GM21360 (cell line): ENCODE data around the gene TMSB10.
"Not testable (repeated sequence)": the region's sequence is repeated elsewhere in the genome, so short reads cannot be mapped to it uniquely, and the experiment has no call there.

Experiments
- ATAC-seq: cut with Tn5 transposase; IDR thresholded peaks from one replicate; pipeline ENCODE4 v1.9.1; 2021; ENCODE audit warnings: mild to moderate bottlenecking, moderate library complexity; ENCODE audit not compliant: unreplicated experiment

The TMSB10 gene

DNA sequence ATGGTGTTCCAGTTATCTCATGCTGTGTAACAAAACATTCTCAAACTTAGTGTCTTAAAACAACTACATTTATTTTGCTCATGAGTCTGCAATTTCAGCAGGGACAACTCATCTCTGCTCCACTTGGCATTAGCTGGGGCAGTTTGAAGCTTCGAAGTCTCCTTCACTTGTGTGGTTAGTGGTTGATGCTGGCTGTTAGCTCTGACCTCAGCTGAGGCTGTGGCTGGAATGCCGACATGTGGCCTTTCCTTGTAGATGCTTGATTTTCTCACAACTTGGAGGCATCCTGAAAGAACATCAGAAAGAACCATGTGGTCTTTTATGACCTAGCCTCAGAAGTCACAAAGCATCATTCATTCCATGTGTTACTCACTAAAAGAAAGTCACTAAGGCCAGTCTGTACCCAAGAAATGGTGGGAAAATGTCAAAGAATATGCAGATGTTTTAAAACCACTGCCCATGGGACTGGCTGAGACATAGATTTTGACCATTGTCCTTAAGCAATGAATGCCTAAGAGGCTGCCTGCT is 3.8 kb upstream of the TMSB10 start:
- ATAC-seq = no peak

DNA sequence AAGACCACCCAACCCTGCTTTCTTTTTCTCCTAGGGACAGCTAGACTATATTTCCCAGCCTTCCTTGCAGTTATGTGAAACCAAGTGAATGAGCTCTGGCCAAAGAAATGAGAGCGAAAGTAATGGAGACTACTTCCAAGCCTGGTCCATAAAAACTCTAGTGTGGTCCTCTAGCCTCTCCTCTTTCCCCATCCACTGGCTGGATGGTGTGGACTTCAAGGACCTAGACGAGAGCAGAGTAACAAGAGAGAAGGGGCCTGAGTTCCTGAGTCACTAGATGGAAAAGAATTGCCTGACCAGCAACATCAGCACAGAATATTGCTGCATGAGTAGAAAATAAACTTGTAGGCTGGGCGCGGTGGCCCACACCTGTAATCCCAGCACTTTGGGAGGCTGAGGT is 2.9 kb upstream of the TMSB10 start:
- no peak for ATAC-seq

DNA sequence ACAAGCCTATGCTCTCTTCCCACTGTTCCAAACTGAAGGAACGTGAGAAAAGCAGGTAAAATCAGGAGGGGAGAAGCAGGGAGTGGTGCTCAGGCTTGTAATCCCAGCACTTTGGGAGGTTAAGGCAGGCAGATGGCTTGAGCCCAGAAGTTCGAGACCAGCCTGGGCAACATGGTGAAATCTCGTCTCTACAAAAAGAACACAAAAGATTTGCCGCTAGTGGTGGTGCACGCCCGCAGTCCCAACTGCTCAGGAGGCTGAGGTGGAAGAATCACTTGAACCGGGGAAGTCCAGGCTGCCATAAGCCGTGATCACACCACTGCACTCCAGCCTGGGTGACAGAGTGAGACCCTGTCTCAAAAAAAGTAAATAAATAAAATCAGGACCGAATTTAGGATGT is 1.3 kb upstream of the TMSB10 start:
- ATAC-seq = no peak

DNA sequence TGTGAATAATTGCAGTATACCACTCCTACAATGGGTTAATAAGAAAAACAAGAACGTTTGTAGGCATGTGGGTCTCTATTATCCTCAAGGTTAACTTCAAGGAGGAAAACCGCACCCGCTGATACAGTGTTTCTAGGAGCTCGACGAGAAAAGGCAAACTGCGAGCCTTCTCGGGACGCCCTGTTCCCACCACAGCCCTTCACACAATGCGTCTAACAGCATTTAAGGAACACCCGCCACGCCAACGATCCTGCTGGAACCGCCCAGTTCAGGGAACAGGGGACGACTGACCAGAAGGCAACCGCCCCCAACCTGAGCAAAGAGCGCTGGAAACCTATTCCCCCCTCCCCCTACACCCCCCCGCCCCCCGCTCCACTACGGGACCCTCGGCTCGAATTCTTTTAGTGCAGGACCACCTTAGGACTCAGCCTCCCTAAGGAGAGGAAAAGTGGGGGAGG is 710 bp upstream of the TMSB10 start:
- ATAC-seq = no peak

DNA sequence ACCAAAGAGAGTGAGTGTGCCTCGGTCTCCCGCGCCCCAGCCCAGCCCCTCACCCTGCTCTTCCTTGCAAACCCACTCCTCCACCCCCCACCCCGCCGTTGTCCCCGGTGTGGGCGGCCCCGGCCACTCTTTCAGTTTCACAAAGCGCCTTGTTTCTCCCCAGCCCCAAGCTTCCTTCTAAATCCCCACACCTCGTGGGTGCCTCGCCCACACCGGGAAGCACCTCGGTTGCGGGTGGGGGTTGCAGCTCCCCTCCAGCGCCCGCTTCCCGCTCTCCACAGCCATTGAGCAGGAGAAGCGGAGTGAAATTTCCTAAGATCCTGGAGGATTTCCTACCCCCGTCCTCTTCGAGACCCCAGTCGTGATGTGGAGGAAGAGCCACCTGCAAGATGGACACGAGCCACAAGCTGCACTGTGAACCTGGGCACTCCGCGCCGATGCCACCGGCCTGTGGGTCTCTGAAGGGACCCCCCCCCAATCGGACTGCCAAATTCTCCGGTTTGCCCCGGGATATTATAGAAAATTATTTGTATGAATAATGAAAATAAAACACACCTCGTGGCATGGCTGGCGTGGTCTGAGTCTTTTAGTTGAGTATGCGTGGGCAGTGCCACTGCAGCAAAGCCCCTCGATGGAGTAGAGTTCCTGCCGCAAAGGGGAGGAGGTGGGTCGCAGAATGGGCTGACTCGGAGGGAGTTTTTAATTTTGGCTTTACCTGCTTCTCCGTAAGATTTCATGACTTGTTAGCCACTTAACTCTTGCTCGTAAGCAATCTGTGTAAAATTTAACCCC is 848 bp downstream of the TMSB10 start:
- ATAC-seq = peak; percentile 22

DNA sequence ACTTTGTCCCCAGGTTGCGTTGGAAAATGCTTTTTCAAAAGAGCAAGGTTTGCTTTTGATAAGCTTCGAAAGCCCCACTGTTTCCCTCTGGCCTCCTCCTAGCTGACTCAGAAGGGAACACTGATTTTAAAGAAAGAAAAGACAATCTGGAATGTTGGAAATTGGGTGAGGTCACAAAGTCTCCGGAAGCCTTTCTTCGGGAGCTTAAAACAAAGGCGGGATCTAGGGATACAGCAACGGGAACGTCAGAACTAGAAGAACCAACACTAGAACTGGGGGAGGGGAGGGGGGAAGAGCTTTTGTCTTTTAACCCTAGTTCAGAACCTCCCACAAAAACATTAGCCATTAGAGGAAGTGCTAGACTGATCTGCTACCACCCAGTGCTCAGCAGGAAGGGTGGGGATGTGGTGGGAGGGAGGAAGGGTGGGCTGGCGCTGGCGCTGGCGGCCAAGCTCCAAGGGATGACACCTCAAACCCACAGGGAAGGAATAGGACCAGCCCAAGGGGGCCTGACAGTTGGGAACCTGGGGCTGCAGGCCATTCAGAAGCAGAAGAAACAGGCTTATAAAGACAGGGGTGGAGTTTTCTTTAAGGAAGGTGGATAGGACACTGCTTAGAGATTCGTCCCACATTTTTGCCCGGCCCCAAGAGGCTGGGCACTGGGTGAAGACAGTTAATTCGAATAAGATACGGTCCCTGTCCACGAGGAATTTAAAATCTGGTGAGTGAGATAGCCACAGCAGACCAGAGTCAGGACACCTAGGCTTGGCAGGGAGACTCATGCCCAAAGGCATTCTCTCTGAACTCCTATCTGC is 1.7 kb downstream of the TMSB10 start:
- peak; percentile 23 for ATAC-seq

DNA sequence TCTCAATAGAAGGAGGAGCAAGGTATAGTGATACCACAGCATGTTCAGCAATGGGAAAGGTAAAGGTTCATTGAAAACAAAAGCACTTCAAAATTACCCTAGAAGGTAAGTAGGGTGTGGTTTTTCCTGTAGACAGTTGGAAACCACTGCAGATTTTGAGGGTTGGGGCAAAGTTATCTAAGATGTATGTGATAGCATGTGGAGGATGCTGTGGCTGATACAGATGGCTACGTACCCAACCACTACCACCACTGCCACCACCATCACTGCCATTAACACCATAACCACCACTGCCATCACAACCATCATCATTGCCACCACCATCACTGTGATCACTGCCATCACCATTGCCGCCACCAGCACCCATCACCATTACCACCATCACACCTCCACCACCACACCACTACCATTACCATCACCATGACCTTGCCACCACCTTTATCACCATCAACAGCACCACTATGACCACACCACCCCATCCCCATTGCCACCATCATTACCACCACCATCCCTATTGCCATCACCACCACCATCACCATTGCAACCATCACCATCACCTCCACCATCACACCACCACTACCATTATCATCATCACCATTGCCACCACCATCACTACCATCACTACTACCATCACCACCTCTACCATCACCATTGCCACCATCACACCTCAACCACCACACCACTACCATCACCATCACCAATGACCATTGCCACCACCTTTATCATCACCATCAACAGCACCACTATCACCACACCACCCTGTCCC is 3.7 kb downstream of the TMSB10 start:
- no peak for ATAC-seq

DNA sequence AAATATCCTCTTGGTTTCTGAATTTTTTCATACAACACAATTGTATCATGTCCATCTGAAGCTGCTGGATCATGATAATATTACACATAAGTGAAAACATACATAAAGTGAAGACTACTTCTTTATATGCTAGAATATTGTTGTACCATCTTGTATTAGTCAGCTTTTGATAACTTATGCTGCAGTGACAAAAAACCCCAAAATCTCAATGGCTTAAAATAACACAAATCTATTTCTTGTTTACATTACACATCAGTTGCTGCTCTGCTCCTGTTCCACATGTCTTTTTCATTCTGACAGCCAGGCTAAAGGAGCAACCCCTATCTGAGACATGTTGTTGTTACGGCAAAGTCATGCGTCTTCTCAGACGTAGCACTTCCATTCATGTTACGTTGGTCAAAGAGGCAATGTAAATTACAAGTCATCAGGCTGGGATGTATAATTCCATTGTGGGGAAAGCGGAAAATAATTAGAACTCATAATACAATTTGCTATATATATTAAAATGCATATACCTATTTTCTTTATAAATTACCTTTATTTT is 5.8 kb downstream of the TMSB10 start:
- no peak for ATAC-seq

DNA sequence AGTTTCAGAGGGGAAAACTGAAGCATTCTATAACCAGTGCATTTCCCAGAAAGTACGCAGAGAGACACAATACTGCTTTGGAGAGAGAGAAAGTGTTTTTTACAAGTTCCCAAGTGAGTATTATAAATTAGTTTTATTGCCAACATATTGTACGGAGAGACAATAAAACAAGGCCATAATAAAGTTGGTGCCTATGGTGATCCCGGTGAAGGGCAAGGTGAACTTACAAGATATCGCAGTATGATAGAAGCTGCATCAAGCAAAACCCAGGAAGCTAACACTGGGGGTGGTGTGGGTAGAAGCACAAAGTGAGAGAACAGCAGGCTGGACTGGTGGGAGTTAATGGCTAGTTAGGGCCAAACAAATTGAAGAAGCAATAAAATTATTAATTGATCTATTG is 7.5 kb downstream of the TMSB10 start:
- no peak for ATAC-seq

DNA sequence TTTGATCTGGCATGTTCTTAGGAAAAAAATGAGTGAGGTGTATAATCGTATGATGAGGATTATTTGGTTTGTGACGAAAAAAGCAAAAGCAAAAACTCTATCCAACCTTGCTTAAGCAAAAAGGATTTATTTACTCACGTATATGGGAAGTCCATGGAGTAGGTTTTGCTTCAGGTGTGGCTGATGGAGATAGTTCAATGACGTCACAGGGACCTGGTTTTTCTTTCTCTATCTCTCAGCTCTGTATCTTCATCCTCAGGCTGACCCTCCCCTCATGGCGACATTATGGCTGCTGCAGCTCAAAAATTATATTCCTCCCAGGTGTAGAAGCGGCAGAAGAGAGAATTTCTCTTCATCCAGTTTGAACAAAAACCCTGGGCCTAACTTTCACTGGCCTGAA is 8.9 kb downstream of the TMSB10 start:
- ATAC-seq = no peak

DNA sequence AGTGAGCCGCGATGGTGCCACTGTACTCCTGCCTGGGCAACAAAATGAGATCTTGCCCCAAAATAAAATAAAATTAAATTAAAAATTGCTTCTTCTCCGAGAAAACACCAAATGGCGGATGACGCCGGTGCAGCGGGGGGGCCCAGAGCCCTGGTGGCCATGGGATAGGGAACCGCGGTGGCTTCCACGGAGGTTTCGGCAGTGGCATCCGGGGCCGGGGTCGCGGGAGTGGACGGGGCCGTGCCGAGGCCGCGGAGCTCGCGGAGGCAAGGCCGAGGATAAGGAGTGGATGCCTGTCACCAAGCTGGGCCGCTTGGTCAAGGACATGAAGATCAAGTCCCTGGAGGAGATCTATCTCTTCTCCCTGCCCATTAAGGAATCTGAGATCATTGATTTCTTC is 10.2 kb downstream of the TMSB10 start:
- ATAC-seq = not testable (repeated sequence)

DNA sequence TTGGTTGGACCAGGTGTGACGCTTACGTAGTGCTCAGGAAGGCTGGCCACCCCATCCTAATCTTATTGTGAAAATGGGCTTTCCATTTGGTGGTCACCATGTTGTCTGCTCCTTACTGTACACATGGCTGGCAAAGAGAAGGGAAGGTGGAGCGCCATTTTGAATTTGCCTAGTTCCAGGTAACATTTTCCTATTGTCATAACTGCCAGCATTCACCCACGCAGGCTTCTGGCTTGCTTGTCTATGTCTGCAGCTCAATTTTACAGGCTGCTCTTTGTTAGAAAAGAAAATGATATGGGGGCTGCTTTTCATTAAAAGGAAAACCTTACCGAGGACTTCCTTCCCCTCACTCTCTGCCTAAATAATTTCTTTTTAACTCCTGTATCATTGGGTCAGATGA is 12.4 kb downstream of the TMSB10 start:
- not testable (repeated sequence) for ATAC-seq

DNA sequence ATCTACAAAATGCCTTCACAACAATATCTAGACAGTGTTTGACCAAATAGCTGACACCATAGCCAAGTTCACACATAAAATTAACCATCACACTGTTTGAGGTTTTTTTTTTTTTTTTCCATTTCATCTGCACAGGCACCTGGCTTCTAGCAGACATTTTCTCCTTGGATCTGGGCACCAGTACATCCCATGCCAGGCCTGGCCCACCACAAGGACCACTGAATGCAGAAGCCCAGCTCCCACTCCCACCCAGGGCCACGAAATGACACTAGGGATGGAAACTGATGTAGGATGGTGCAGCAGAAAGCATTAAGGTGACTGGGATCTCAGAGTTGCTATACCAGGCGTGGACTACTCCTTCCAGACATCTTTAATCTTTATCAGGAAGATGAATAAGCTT is 13.0 kb downstream of the TMSB10 start:
- ATAC-seq = no peak

DNA sequence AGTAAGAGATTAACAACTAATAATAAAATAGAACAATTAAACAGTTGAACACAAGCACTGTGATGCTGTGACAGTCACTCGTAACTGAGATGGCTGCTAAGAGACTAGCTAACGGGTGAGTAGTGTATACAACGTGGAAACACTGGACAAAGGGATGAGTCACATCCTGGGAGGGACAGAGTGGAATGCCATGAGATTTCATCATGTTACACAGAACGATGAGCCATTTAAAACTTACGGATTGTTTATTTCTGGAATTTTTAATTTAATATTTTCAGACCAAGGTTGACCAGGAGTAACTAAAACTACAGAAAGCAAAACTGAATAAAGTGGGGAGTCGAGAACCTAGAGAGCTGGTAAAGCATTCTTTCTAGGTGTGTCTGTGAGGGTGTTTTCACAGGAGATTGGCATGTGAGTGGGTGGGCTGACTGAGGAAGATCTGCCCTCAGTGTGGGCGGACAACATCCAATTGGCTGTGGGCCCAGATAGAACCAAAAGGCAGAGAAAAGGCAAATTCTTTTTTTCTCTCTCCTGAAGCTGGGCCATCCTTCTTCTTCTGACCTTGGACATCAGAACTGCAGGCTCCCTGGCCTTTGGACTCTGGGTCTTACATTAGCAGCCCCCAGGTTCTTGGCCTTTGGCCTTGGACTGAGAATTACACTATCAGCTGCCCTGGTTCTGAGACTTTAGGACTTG is 14.6 kb downstream of the TMSB10 start:
- peak; percentile 44 for ATAC-seq

DNA sequence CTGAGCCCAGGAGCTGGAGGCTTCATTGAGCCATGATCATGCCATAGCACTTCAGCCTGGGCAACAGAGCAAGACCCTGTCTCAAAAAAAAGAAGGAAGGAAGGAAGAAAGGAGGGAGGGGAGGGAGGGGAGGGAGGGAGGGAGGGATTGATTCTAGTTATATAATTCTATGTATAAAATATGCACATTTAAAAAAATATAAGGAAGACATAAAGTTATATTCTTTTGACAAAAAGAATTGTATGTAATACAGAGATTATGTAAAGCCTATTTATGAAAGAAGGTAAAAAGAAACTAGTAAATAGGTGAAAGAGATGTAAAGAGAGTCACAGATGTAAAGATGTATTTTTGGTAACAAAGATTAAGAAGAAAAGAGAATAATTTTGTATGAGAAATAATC is 17.6 kb downstream of the TMSB10 start:
- ATAC-seq = no peak

DNA sequence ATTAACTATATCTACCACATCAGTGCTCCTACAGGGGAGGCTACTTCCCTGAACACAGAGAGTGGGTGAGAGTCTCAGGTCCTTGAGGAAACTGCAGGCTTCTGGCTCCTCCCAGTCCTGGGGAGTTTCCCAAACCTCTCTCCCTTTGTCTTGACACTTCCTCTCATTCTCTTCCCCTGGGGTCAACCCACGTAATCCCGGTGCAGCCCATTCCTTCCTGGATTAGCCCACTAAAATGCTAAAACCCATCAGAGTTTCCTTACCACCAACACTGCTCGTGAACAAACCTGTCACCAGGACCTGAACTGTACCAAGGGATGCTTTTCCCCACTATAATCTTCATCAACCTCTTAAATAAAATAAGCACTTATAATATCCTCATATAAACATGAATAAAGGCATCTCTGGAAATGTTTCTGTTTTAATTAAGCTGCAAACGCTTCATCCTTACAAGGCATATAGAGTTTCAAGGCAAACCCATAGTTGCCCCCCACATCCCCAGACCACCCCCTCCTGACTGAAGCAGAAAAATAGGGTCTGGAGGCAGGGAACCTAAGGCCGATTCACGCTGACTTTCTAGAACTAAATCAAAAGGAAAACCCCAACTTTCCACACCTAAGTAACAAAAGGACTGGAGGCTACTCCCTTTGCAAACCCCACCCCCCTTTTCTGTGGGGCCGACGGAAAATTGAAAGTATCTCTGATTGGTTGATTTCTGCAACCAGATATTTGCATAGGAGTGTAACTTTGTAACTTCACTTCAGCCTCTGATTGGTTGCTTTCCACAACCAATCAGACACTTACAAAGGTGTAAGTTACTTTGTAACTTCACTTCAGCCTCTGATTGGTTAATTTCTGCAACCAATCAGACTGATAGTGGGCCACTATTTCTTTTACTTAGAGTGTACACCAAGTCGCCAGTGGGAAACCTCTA is 19.0 kb downstream of the TMSB10 start:
- no peak for ATAC-seq

DNA sequence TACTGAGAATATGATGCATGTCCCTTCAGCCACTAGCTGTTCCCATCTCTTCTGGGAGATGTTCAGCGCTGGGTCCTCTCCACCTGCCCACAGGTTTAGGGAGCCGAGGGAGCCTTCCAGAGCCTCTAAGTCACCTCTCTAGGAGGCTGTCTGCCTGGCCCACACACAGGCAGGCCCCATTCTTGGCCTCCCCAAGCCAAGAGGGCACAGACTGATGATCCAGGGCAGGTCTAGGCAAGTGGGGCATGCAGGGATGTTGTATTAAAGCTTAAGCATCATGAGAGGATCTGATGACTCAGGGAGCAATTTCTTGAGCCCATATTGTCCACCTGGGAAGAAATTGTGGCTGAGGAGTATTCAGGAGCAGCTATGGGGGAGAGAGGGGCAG is 19.9 kb downstream of the TMSB10 start:
- ATAC-seq = peak; percentile 0

DNA sequence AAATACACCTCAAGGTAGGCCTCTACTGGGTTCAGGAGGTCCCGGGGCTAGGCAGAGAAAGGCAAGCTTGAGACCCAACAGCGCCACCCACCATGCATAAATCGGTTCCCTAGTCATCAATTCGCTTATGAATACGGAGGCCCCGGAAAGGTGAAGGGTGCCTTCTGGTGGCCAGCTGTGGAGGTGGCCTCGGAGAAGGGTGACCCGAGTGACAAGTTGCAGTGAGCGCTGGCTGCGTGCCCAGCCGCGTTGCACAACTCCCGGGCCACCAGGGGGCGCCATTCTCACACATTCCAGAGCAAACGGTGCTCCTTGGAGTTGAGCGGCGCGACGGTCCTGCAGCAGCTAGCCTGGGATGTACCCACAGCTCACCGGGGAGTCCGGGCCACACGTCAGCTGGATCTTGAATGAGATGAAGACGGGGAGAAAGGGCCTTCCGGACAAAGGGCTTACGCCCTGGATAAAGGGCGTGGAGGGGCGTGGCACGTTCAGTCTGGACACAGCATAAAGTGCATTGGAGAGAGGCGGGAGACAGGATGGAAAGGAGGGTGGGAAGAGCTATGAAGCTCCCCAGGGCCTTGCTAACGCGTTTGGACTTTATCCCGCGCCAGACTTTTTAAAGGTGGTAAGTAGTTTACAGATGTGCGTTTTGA is 20.4 kb downstream of the TMSB10 start:
- ATAC-seq = peak; percentile 83

DNA sequence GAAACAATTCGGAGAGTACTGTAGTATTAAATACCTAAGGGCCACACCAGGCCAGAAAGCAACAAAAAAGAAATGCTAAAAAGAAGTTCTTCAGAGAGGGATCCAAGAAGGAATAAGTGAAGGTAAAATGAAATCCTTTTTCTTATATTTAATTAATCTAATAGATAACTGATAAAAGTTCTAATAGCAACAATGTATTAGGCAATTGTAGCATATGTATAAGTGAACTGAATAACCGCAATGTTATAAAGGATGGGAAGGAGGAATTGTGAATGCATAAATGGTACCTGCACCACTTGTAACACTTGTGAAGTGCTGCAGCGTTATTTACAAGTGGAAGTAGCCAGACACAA is 21.8 kb downstream of the TMSB10 start:
- ATAC-seq = no peak
